Measurements from ENCODE around the gene CHST4.
"Not testable (repeated sequence)": the region's sequence is repeated elsewhere in the genome, so short reads cannot be mapped to it uniquely, and the experiment has no call there.

Gene CHST4

GRCh38 chr16:71526111-71526631 lies at the start of gene CHST4:
TSS of gene CHST4 (plus strand) at chr16:71526426. CDS start at chr16:71536678, 10,252 bp downstream.
- no peak for DNase-seq

DNA sequence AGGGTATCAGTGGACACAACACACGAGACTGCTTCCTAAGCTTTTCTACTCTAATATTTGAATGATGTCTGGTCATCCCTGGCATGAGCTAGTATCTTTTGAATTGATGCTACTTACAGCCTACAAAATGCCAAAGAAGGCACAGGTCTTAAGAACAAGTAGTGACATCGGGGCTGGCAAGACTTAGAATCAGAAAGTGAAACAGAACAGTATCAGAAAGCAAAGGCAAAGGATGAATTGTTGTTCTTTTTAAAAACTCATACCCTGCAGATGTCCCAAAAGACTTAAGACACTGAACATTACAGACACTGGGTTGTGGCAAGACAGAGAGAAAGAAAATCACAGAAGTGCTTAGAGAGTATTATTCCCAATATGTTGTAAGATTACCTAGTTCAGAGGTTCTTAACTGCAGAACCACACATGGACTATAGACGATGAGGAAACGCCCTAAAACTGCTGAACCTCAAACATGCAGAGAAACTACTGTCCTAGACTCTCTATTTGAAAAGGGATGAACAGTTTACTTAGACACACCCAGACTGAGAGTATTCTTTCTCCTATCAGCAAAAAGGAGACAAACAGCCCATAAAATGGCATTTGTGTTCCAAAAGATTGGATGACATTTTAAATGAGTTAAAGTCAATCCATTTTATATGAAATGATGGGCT lies 49.6 kb upstream of the CHST4 start:
- no peak for DNase-seq

DNA sequence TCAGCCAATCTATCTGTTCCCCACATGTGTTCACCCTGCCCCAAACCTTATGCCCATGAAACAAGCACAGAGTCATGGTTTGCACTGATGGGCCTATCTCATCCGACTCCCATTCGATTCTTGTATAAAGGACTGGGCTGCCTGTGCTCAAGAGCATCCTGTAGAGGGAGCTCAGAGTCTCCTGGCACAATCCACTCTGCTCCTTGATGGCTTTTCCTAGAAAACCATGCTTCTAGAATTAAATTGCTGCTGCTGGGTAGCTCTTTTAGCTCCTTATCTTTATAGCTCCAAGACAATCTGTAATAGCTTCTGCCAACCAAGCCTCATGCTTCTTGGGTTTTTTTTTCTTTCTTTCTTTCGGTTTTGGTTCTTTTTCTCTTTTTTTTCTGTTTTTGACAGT lies 46.8 kb upstream of the CHST4 start:
- peak; percentile 23 for DNase-seq

- no peak for DNase-seq
These were observed 45.3 kb upstream of the CHST4 start for GRCh38 chr16:71480956-71481355.

GRCh38 chr16:71482569-71482968 lies 43.7 kb upstream of the CHST4 start:
- no peak for DNase-seq

- DNase-seq = peak; percentile 75
These were observed 42.0 kb upstream of the CHST4 start for GRCh38 chr16:71484006-71484893.

DNA sequence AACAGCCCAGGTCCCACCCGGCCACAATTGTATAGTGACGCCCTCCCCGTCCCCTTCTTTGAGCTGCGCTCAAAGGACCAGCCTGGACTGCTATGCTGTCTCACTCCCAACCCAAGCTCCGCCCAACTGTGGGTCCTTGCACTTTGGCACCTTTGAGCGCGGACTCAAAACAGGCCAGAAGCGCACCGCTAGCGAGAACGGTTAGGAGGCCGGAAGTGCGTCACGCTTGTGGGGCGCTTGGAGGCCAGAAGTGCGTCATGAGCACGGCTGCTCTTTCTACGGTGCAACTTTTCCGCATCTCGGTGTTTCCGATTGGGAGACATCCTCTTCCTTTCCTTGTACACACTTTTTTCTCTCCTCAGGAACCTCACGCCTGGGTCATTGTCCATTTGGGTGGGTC lies 37.1 kb upstream of the CHST4 start, which contains the start of gene ZNF19:
ZNF19 (minus strand) TSS at position 203 of the 400 bp plus-strand sequence. CDS start 7,210 bp downstream, outside the sequence.
- no peak for DNase-seq

DNA sequence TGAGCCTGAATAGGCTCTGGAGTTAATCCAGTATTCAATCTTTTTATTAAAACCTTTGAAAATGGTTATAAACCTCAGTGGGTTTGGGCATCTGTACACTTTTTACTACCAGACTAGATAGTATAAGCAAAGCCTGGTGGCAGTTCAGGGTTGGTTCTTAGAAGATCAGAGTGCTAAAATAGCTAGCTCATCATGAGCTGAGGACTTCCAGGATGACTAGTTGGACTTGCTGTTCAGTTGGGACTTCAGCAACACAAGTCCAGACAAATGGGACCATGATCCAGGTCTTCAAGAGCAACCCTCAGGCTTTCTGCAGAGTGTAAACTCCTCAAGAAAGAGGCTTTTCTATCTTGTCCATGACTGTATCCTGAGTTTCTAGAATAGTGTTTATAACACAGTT lies 35.9 kb upstream of the CHST4 start:
- no peak for DNase-seq

DNA sequence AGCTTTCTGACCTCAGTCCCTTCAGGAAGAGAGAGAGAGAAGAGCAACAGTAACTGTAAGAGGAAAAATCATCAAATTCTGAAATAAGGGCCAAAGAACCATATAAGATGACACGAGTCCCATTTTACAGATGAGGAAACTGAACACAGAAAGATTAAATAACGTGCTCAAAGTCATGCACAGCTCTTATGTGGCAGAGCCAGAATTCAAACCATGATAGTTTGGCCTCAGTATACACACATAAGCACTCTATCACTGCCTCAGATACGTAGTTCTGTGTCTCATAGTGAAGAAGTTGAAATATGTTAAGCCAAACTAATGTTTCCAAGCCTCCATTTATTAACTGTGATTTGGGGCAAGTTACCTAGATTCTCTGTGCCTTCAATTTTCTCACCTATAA lies 35.2 kb upstream of the CHST4 start:
- DNase-seq = no peak

DNA sequence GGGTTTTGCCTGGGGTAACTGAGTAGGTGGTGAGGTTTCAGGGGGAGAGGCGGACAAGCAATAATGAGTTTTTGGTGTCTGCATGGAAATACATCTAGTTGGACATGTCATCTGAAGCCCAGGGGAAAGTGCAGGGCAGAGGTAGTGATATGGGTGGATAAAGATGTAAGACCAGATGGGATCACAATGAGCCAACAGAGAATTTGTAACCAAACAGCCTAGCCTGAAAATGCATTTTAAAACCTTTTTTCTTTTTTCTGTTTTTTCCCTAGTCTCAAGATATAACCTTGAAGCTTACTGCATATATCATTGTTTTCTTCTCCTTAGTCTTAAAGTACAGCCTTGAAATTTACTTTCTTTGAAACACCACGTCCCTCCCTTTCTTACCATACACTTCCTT lies 33.4 kb upstream of the CHST4 start:
- DNase-seq = no peak

- DNase-seq = no peak
These were observed 33.0 kb upstream of the CHST4 start for GRCh38 chr16:71493213-71493612.

- DNase-seq = no peak
These were observed 28.2 kb upstream of the CHST4 start for GRCh38 chr16:71498031-71498430.

DNA sequence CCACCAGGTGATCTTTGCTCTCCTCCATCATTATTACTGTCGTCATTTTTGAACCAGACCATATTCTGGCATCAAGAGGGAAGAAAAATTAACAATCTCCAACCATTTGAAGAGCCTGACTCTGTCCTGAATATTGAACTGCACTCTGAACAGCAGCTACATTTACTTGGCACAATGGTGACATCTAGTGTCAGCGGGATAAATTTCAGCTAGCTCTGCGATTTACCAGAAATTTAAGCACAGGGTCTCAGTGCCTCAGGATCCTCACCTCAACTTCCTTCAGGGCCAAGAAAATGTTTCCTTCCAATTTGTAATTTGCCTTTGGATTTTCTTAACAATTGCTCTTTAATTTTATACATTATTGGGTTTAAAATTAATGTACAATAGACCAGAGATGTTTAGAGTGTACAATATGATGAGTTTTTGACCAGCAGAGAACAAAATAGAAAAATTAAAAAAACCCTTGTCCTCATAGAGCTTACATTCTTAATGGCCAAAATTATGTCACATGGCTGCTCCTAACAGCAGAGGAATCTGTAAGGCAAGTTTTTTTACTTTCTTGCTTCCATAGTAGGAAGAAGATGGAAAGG lies 26.4 kb upstream of the CHST4 start:
- DNase-seq = peak; percentile 27

- no peak for DNase-seq
These were observed 25.3 kb upstream of the CHST4 start for GRCh38 chr16:71500964-71501363.

GRCh38 chr16:71501547-71501946 lies 24.7 kb upstream of the CHST4 start:
- no peak for DNase-seq

DNA sequence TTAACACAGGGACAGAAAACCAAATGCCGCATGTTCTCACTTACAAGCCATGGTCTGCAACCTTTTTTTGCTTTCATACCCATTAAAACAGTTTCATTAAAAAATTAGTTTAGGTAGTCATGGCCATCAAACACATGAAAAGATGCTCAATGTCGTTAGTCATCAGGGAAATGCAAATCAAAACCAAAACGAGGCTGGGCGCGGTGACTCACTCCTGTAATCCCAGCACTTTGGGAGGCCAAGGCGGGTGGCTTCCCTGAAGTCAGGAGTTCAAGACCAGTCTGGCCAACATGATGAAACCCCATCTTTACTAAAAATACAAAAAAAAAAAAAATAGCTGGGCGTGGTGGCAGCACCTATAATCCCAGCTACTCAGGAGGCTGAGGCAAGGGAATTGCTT lies 22.2 kb upstream of the CHST4 start:
- DNase-seq = not testable (repeated sequence)

GRCh38 chr16:71504901-71505300 lies 21.3 kb upstream of the CHST4 start:
- no peak for DNase-seq

DNA sequence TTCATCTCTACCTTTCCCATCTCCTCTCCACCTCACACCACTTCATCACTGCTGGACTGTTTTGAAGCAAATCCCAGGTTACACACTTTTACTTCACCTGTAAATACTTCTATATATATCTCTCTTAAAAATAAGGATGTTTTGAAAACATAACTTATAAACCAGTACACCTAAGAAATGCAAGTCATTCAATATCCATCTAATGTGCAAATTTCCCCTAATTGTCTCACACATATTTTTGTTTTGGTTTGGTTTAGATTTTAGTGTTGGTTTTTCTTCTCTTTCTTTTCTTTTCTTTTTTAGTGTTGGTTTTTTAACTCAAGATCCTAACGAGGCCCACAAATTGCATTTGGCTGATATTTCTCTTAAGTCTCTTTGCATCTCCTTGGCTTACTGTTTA lies 19.2 kb upstream of the CHST4 start:
- DNase-seq = no peak

GRCh38 chr16:71513302-71513701 lies 12.9 kb upstream of the CHST4 start:
- DNase-seq = no peak

- no peak for DNase-seq
These were observed 11.8 kb upstream of the CHST4 start for GRCh38 chr16:71514476-71514875.

GRCh38 chr16:71515026-71515425 lies 11.2 kb upstream of the CHST4 start:
- no peak for DNase-seq

DNA sequence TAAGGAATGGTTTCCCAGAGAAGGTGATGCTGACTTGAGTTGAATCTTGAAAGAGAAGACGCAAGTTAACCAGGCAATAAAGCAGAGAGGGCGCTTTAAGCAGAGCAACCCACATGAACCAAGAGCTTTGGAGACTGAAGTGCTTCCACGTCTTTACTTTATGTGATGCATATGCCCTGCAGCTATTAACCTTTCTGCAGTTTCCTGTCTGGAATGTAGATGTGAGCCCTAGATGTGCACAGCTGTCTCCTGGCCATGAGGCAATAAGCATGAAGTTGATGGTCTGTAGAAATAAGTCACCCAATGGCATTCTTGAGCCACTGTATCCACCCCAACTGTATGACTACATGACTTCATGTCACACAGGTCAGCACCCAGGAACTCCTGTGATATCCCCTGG lies 5.7 kb upstream of the CHST4 start:
- DNase-seq = no peak
